Upper lobe of right lung (tissue), 1 donor: ENCODE results near the gene MAML2. TPM values are rescaled to one million over a fixed set of nuclear protein-coding genes. Genes with fewer than 3 reads are reported as not detected.

Source experiments
- ATAC-seq: fragments of 200-7000 bp; cut with Tn5 transposase; one replicate; pipeline ENCODE4 v1.9.1; 2020; ENCODE audit warnings: mild to moderate bottlenecking, moderate library complexity
- DNase-seq: peaks from one replicate; pipeline ENCODE4 v3.0.0-alpha.2; 2020
- H3K27ac ChIP-seq: fragments of 200-600 bp; one replicate; pipeline ENCODE4 v1.8.0; 2022
- H3K27me3 ChIP-seq: fragments of 200-600 bp; one replicate; pipeline ENCODE4 v1.8.0; 2022; ENCODE audit warnings: mild to moderate bottlenecking
- H3K36me3 ChIP-seq: fragments of 200-600 bp; one replicate; pipeline ENCODE4 v1.8.0; 2022
- H3K4me1 ChIP-seq: fragments of 200-600 bp; one replicate; pipeline ENCODE4 v1.8.0; 2022
- H3K4me3 ChIP-seq: fragments of 200-600 bp; one replicate; pipeline ENCODE4 v1.8.0; 2022; ENCODE audit warnings: mild to moderate bottlenecking
- H3K9me3 ChIP-seq: fragments of 200-600 bp; one replicate; pipeline ENCODE4 v1.8.0; 2022
- CTCF ChIP-seq: fragments of 200-600 bp; IDR thresholded peaks from one replicate; pipeline ENCODE4 v1.8.0; 2022; ENCODE audit warnings: antibody characterized with exemption
- intact Hi-C: fragments of 100-400 bp; cut with DNase I; formaldehyde crosslinking; loops from one replicate; pipeline ENCODE4 v1.11.0; 2022
- total RNA-seq: library from RNA; stranded (reverse); fragmentation: NEBNext Ultra II Directional; extraction: Animal tissue kit (Norgen Biotek cat#: 25700); gene quantifications from one replicate; pipeline ENCODE4 v1.2.1, GENCODE V29; 2021
- donor health status: DM: no; HTN: yes; CAD: no; lungs with severe emphysema.

The MAML2 gene
- total RNA-seq, 1 donor from 2014 or later: 27.5 TPM

- TF ChIP-seq CTCF: no peak
- intact Hi-C loops: no loop called here
These were observed 237.1 kb downstream of the MAML2 start for GRCh38 chr11:96105944-96106343.

GRCh38 chr11:96105197-96105895 lies 237.6 kb downstream of the MAML2 start:
- intact Hi-C loops: no loop called here
- H3K4me1 ChIP-seq: peaks cover 14% of the 10 kb centered on the region
- H3K9me3 ChIP-seq: no peaks in the 10 kb centered on the region
- no peaks in the 10 kb centered on the region for H3K27me3 ChIP-seq
- H3K27ac ChIP-seq: no peak overlapping the region
- DNase-seq (no peak), ATAC-seq (no peak)
- no peaks in the 10 kb centered on the region for H3K36me3 ChIP-seq
- H3K4me3 ChIP-seq: no peak overlapping the region
- no peak for TF ChIP-seq CTCF

More at GRCh38 chr11:96105944-96106343, 237.1 kb downstream of the MAML2 start:
- Histone ChIP-seq H3K9me3 (no peaks in the 10 kb centered on the region), H3K27ac (no peak overlapping the region), H3K27me3 (no peaks in the 10 kb centered on the region), H3K36me3 (no peaks in the 10 kb centered on the region), H3K4me3 (no peak overlapping the region), H3K4me1 (peaks cover 14% of the 10 kb centered on the region)
- ATAC-seq (no peak), DNase-seq (no peak)

GRCh38 chr11:96104496-96104895 lies 238.5 kb downstream of the MAML2 start:
- peaks cover 14% of the 10 kb centered on the region for H3K4me1 ChIP-seq
- intact Hi-C loops: no loop called here
- H3K4me3 ChIP-seq: no peak overlapping the region
- TF ChIP-seq CTCF: no peak
- no peaks in the 10 kb centered on the region for H3K9me3 ChIP-seq
- H3K27ac ChIP-seq: no peak overlapping the region
- no peak for ATAC-seq
- DNase-seq: no peak
- H3K36me3 ChIP-seq: no peaks in the 10 kb centered on the region
- no peaks in the 10 kb centered on the region for H3K27me3 ChIP-seq

- intact Hi-C loops: no loop called here
- peaks cover 18% of the 10 kb centered on the region for H3K4me1 ChIP-seq
- TF ChIP-seq CTCF: no peak
- H3K9me3 ChIP-seq: no peaks in the 10 kb centered on the region
- H3K27me3 ChIP-seq: no peaks in the 10 kb centered on the region
- DNase-seq: no peak
- no peak for ATAC-seq
- no peak overlapping the region for H3K4me3 ChIP-seq
- H3K36me3 ChIP-seq: no peaks in the 10 kb centered on the region
- H3K27ac ChIP-seq: no peak overlapping the region
These were observed 239.3 kb downstream of the MAML2 start for GRCh38 chr11:96103721-96104120.

GRCh38 chr11:96103102-96103501 lies 239.9 kb downstream of the MAML2 start:
- TF ChIP-seq CTCF: no peak

More at GRCh38 chr11:96103102-96103501, 239.9 kb downstream of the MAML2 start:
- Histone ChIP-seq H3K4me1 (peaks cover 25% of the 10 kb centered on the region), H3K27me3 (no peaks in the 10 kb centered on the region), H3K9me3 (no peaks in the 10 kb centered on the region), H3K36me3 (no peaks in the 10 kb centered on the region), H3K27ac (no peak overlapping the region), H3K4me3 (no peak overlapping the region)
- no peak for DNase-seq
- no peak for ATAC-seq
- intact Hi-C loops: no loop called here
